Ammon's horn (tissue), 1 donor: ENCODE results near the gene SNX27.
A peak's percentile ranks its signal among the peaks of the same experiment; 100 is the strongest.
"Not testable (repeated sequence)": the region's sequence is repeated elsewhere in the genome, so short reads cannot be mapped to it uniquely, and the experiment has no call there.

Experiments used
- DNase-seq: peaks from one replicate; pipeline ENCODE4 v3.0.0-alpha.2; 2016; ENCODE audit warnings: low spot score

Gene SNX27

DNA sequence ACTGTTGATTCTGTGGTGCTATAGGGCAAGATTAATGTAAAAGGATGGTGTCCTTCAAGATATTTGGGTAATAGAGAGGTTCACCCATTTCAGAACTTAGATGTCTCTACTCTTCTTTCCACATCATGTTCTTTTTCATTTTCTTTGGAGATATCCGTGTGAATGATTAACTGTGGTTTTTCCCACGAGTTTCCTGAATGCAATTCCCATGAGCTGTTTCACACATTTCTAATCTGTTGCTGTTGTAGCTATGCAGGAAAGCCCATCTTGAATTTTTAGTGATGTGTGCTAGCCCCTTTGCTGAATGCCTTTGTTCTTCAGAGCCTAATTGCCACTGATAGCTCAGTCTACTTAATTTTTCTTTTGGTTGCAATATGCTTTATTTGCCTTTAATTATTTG is 27.6 kb downstream of the SNX27 start:
- DNase-seq: no peak

DNA sequence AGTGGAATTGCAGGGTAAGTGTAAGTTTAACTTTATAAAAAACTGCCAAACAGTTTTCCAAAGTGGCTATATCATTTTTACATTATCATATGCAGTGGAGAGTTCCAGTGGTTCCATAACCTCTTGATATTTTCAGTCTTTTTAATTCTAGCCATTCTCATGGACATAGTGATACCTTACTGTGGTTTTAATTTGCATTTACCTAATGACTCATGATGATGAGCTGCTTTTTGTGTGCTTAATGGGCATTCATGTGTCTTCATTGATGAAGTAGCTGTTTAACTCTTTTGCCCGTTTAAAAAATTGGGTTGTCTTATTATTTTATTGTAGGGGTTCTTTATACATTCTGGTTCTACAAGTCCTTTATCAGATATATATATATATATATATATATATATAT is 29.4 kb downstream of the SNX27 start:
- no peak for DNase-seq

GRCh38 chr1:151643085-151643484 is 31.2 kb downstream of the SNX27 start:
- not testable (repeated sequence) for DNase-seq

DNA sequence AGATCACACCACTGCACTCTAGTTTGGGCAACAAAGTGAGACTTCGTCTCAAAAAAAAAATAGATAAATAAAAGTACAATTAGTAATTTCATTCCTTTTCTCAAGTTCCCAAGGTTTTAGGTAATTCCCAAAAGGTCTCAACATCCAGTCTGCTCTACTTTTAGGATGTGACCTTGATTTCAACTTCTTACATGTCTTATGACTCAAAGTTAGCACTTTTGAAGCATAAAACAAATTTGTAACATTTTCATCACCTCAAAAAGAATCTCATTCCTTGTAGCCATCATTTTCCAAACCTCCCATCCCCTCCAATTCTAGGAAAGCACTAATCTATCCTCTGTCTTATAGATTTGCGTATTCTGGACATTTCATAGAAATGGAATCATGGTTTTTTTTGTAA is 32.2 kb downstream of the SNX27 start:
- DNase-seq: no peak

- peak; percentile 7 for DNase-seq
These were observed 41.5 kb downstream of the SNX27 start for GRCh38 chr1:151653397-151653796.

DNA sequence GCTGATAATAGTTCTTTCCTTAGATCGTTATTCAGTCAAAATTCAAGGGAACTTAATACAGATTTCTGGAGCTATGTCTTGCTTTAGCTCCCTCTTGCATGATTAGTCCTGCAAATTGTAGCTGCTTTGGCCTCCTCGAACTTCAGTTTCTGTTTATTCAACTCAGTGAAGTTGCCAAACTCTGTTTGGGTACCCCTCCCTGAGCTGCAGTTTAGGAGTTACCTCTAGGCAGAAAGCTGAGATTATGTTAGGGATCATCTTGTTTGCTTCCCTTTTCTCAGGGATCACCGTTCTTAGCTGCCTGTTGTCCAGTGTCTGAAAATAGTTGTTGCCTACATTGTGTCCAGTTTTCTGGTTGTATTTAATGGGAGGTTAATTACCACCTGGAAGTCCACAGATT is 43.5 kb downstream of the SNX27 start:
- DNase-seq: no peak

DNA sequence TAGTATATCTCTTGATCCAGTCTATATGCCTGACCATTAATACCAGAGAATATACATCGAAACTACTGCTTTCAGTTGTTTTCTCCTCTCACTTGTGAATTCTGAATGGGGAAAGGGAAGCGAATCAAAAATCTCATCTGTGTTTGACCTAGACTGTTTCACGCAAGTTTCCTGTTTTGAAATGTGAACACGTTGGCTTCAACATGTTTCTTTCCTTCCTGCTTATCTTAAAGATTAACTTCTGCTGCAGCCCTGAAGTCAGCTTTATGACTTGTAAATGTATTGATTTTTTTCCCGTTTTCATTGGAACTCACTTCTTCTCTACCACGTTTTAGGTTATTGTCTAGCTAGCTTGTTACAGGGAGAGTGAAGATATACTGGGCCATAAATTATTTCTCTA is 49.9 kb downstream of the SNX27 start:
- DNase-seq: peak; percentile 35

GRCh38 chr1:151668090-151668489 is 56.2 kb downstream of the SNX27 start:
- DNase-seq: no peak

DNA sequence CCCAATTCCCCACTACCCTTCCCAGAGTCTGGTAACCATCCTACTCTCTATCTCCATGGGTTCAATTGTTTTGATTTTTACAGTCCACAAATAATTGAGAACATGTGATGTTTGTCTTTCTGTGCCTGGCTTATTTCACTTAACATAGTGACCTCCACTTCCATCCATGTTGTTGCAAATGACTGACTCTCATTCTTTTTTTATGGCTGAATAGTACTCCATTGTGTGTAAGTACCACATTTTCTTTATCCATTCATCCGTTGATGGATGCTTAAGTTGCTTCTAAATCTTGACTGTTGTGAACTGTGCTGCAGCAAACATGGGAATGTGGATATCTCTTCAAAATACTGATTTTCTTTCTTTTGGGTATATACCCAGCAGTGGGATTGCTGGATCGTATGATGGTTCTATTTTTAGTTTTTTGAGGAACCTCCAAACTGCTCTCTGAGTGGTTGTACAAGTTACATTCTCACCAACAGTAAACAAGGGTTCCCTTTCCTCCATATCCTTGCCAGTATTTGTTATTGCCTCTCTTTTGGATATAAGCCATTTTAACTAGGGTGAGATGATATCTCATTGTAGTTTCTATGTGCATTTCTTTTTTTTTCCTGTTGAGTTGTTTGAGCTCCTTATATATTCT is 58.3 kb downstream of the SNX27 start:
- DNase-seq: not testable (repeated sequence)

DNA sequence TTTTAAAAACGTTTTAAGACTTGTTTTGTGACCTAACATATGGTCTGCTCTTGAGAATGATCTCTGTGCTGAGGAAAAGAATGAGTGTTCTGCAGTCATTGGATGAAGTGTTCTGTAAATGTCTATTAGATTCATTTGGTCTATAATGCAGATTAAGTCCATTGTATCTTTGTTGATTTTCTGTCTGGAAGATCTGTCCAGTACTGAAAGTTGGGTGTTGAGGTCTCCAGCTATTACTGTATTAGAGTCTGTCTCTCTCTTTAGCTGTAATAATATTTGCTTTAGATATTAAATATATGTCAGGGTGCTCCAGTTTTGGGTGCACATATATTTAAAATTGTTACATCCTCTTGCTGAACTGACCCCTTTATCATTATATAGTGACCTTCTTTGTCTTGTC is 61.6 kb downstream of the SNX27 start:
- no peak for DNase-seq

- no peak for DNase-seq
These were observed 68.5 kb downstream of the SNX27 start for GRCh38 chr1:151680391-151680790.

GRCh38 chr1:151680826-151681225 is 69.0 kb downstream of the SNX27 start:
- no peak for DNase-seq

DNA sequence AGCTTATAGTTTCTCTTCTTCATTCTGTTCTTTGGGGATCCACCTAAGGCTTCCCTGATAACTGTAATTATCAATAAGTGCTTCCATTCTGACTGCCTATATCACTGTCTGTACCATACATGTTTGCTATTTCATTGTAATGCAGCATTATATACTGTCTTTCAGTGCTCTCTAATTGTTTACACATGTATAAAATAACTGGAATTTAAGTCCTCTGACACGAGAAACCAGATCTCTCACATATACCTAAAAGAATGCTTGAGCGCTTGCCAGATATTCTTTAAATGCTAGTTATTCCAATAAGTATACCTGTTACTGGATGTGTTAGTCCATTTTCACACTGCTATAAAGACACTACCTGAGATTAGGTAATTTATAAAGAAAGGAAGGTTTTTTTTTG is 70.1 kb downstream of the SNX27 start:
- no peak for DNase-seq

DNA sequence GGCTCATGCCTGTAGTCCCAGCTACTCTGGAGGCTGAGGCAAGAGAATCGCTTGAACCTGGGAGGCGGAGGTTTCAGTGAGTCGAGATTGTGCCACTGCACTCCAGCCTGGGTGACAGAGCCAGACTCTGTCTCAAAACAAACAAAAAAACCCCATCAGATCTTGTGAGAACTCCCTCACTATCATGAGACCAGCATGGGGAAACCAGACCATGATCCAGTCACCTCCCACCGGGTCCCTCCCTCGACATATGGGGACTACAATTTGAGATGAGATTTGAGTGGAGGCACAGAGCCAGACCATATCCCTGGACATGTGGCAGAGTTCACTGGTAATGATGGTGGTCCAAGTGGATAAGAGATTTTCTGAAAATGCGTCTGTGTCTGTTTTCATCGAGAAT is 71.1 kb downstream of the SNX27 start:
- not testable (repeated sequence) for DNase-seq

- DNase-seq: no peak
These were observed 72.3 kb downstream of the SNX27 start for GRCh38 chr1:151684128-151684527.

DNA sequence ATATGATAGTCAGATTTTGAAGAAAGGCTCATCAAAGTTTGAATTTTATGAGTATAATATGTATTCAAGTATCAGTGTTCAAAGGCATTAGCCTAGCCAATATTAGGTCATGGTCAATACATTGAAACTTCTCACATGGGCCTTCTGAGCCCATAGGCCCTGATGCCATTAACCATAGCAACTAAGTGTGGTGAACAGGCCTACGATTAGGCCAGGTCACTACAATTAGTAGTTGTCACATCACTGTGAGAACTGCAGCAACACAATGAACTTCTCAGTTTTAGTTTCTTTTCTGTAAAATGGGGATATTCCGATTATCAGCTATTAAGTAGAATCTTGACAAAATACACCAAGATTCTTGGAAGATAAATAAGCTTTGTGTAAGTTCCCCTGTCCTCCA is 74.7 kb downstream of the SNX27 start:
- no peak for DNase-seq

GRCh38 chr1:151689494-151689893 is 77.6 kb downstream of the SNX27 start:
- no peak for DNase-seq

GRCh38 chr1:151692226-151692625 is 80.4 kb downstream of the SNX27 start:
- DNase-seq: no peak

DNA sequence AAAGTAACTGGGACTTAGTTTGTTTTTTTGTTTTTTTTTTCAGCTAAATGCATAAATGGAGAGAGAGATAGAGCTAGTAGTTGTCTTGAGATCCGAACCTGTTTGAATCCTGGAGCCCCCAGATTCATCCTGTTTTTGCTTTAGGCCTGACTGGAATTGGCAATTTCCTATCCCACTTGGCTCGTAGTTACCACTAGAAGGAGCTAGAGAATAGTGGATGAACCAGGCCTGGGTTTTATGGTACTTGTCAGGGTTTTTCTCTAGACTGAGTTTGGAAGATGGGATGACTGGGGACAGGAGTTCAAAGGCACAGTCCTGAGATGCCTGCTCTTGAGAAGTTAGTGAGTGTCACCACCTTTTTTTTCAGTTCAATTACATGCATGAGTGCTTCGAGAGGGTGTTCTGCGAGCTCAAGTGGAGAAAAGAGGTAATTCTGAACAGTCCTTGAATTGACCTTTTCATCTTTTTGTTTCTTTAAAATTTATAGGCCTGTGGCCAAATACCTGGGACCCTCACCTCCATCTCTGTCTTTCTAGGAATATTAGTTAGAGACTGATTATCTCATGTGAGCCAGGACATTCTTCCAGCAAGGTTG is 81.3 kb downstream of the SNX27 start:
- peak; percentile 60 for DNase-seq

DNA sequence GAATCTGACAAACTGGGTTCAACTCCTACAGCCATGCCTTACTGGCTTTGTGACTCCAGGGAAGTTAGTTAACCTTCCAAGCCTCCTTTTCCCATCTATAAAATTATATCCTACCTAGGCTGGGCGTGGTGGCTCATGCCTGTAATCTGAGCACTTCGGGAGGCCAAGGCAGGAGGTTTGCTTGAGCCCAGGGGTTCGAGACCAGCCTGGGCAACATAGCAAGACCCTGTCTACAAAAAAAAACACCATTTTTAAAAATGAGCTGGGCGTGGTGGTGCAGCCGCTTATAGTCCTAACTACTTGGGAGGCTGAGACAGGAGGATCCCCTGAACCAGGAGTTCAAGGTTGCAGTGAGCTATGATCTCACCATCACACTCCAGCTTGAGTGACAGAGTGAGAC is 89.7 kb downstream of the SNX27 start:
- no peak for DNase-seq

- no peak for DNase-seq
These were observed 91.1 kb downstream of the SNX27 start for GRCh38 chr1:151702936-151703335.

- no peak for DNase-seq
These were observed 92.0 kb downstream of the SNX27 start for GRCh38 chr1:151703813-151704212.

DNA sequence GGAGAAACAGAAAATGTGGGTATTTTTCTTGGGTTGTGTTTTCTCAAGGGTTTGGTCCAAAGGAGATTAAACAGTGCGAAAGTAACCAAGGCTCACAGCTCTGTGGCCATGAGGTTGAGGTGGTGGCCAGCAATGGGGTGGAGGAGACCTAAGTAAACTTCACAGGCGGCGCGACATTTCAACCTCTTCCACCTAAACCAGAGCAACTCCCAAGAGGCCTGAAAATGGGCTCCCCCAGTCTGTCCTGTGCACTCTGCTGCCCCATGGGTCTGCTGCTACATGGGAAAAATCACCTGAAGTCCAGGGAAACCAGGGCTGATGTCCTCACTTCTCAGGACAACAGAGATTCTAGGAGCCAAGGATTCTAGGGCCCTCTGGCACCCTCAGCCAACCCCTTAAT is 92.4 kb downstream of the SNX27 start:
- no peak for DNase-seq

- no peak for DNase-seq
These were observed 93.3 kb downstream of the SNX27 start for GRCh38 chr1:151705146-151705545.
